Thyroid gland (tissue), 4 donors: Measurements from ENCODE around the gene ATP5PO. TPM values are rescaled to one million over a fixed set of nuclear protein-coding genes. Genes with fewer than 3 reads are reported as not detected.

Experiments used
- DNase-seq, 2 donors: peaks; one replicate each; pipeline ENCODE4 v3.0.0-alpha.2; 2019
- H3K27ac ChIP-seq, 3 donors: fragments of 200-600 bp; sonication (generic); 1 replicate in 2 of 3; 2 replicates in 1 of 3; pipeline ENCODE4 v1.5.1; 2016 to 2019; ENCODE audit warnings: mild to moderate bottlenecking in 1 of 3, moderate library complexity in 1 of 3
- H3K27me3 ChIP-seq: fragments of 200-600 bp; sonication (generic); one replicate; pipeline ENCODE4 v1.5.1; 2019
- H3K36me3 ChIP-seq, 2 donors: fragments of 200-600 bp; sonication (generic); one replicate each; pipeline ENCODE4 v1.5.1; 2016 to 2019
- H3K4me1 ChIP-seq, 2 donors: fragments of 200-600 bp; sonication (generic); one replicate each; pipeline ENCODE4 v1.5.1; 2017 to 2019
- H3K4me3 ChIP-seq, 3 donors: fragments of 200-600 bp; sonication (generic); replicated peaks in 1 of 3; 1 replicate in 2 of 3; 2 replicates in 1 of 3; pipeline ENCODE4 v1.5.1; 2016; ENCODE audit warnings: mild to moderate bottlenecking in 1 of 3
- H3K9me3 ChIP-seq: fragments of 200-600 bp; sonication (generic); one replicate; pipeline ENCODE4 v1.5.1; 2017
- POLR2A ChIP-seq, 2 donors: fragments of 450-650 bp; IDR thresholded peaks; one replicate each; pipeline ENCODE4 v1.6.1; 2017; ENCODE audit warnings: antibody characterized with exemption in 2 of 2, mild to moderate bottlenecking in 2 of 2, moderate library complexity in 1 of 2
- WGBS, 2 donors: methylation state at CpG; one replicate each; pipeline ENCODE4 v1.1.5; 2017; 5-methylcytosine and 5-hydroxymethylcytosine counted together
- intact Hi-C: fragments of 100-400 bp; cut with DNase I; formaldehyde crosslinking; loops from one replicate; pipeline ENCODE4 v1.15.1; 2023
- total RNA-seq, 4 donors: library from RNA; depleted of rRNA; stranded (reverse); fragments of >200 nt; gene quantifications; one replicate each; pipeline ENCODE4 v1.2.3, GENCODE V29; 2016
- TF ChIP-seq, protein P1 (sequence below), 6 experiments: fragments of 200-600 bp in 3 of 6; fragments of 450-650 bp in 3 of 6; sonication (generic) in 3 of 6; IDR thresholded peaks; one replicate each; pipeline ENCODE4 v1.5.1; 2016 to 2019; ENCODE audit warnings: antibody characterized with exemption in 6 of 6, mild to moderate bottlenecking in 2 of 6, inconsistent platforms in 1 of 6, moderate library complexity in 1 of 6

The ATP5PO gene
- total RNA-seq, 4 donors from 2014 or later: 201 to 300 (median 256) TPM

DNA sequence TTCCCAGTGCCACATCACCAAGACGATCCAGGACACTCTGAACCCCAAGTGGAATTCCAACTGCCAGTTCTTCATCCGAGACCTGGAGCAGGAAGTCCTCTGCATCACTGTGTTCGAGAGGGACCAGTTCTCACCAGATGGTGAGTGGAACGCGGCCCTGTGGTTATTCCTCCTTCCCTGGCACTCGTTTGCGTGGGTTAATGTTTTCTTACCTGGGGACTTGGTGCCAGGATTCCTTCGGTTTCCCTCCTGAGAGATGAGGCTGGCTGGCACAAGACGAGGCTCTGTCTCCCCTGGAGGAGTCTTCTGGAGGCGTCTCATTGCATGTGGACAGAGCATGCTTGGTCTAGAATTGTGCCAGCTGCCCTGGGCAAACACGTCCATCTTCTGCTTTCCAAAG lies 29.3 kb downstream of the ATP5PO start:
- H3K27ac ChIP-seq: no peak overlapping the region
- no peaks in the 10 kb centered on the region for H3K36me3 ChIP-seq
- H3K9me3 ChIP-seq: no peaks in the 10 kb centered on the region
- no peaks in the 10 kb centered on the region for H3K27me3 ChIP-seq
- no peak for DNase-seq
- H3K4me3 ChIP-seq: no peak overlapping the region
- TF ChIP-seq, protein P1, sequence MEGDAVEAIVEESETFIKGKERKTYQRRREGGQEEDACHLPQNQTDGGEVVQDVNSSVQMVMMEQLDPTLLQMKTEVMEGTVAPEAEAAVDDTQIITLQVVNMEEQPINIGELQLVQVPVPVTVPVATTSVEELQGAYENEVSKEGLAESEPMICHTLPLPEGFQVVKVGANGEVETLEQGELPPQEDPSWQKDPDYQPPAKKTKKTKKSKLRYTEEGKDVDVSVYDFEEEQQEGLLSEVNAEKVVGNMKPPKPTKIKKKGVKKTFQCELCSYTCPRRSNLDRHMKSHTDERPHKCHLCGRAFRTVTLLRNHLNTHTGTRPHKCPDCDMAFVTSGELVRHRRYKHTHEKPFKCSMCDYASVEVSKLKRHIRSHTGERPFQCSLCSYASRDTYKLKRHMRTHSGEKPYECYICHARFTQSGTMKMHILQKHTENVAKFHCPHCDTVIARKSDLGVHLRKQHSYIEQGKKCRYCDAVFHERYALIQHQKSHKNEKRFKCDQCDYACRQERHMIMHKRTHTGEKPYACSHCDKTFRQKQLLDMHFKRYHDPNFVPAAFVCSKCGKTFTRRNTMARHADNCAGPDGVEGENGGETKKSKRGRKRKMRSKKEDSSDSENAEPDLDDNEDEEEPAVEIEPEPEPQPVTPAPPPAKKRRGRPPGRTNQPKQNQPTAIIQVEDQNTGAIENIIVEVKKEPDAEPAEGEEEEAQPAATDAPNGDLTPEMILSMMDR (IDR thresholded peaks at IDR 0.05): no peak
- TF ChIP-seq POLR2A (IDR thresholded peaks at IDR 0.05): no peak
- H3K4me1 ChIP-seq: peaks cover 0 to 4% of the 10 kb centered on the region in 2 donors
- WGBS, 2 donors: 93 to 94% methylated on average over 11 of the region's 11 CpGs
- intact Hi-C loops: no loop called here

DNA sequence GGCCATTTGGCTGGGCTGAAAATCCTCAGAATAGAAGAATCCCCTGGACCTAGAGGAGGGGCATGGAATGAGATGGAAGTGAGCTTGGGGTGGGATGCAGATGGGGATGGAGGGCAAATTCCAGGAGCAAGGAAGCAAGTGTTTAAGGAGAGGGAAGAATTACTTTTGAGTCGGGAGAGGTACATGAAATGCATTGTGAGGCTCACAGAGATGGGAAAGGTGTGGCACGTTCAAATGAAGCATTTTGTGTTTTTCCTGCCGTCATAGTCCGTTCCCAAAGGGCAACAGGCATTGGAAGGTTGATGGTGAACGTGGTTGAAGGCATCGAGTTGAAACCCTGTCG lies 30.5 kb downstream of the ATP5PO start:
- no peaks in the 10 kb centered on the region for H3K9me3 ChIP-seq
- 91 to 94% methylated on average over 7 of the region's 7 CpGs for WGBS, 2 donors
- no peak for DNase-seq
- no peaks in the 10 kb centered on the region for H3K27me3 ChIP-seq
- TF ChIP-seq POLR2A (IDR thresholded peaks at IDR 0.05): no peak
- TF ChIP-seq, protein P1 (IDR thresholded peaks at IDR 0.05): no peak
- no peak overlapping the region for H3K4me3 ChIP-seq
- H3K4me1 ChIP-seq: peaks cover 0 to 4% of the 10 kb centered on the region in 2 donors
- no peaks in the 10 kb centered on the region for H3K36me3 ChIP-seq
- no peak overlapping the region for H3K27ac ChIP-seq
- intact Hi-C loops: no loop called here

DNA sequence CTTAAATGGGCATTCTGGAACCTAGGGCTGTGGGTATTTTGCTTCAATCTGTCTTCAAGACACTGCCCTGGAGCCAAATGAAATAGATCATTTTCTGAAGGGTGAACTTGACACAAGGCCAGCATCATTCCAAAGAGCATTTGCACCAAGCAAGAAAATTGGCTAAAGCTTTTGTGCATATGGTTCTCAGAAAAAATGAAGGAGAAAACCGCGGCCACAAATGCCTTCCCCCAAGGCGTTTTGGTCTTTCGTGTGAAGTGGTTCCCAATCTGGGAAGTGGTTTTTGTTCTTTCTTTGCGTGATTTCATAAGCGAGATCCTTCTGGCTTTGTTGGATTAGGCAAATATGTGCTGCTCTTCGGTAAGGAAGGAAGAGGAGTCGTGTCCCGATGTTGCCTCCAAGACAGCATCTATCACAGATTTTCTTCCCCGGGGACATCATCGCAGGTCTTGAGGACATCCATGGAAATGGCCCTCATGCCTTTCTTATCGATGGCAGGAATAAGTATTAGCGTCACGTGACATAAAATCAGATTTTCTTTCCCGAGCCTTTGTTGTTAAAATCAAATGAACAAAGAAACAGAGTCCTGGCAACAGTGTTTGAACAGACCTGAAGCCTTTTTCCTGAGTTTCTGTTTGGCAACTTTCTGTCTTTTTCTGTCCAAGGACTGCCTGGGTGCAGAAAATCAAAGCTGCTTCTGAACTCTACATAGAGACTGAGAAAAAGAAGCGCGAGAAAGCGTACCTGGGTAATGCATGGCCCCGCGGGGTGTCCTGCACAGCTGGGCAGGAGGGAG lies 31.0 kb downstream of the ATP5PO start:
- no peak overlapping the region for H3K4me3 ChIP-seq
- intact Hi-C loops: no loop called here
- 81 to 84% methylated on average over 20 of the region's 20 CpGs for WGBS, 2 donors
- H3K27me3 ChIP-seq: no peaks in the 10 kb centered on the region
- no peak for DNase-seq
- no peaks in the 10 kb centered on the region for H3K36me3 ChIP-seq
- H3K27ac ChIP-seq: no peak overlapping the region
- peaks cover 0 to 4% of the 10 kb centered on the region in 2 donors for H3K4me1 ChIP-seq
- no peaks in the 10 kb centered on the region for H3K9me3 ChIP-seq
- TF ChIP-seq, protein P1 (IDR thresholded peaks at IDR 0.05): no peak
- TF ChIP-seq POLR2A (IDR thresholded peaks at IDR 0.05): no peak

DNA sequence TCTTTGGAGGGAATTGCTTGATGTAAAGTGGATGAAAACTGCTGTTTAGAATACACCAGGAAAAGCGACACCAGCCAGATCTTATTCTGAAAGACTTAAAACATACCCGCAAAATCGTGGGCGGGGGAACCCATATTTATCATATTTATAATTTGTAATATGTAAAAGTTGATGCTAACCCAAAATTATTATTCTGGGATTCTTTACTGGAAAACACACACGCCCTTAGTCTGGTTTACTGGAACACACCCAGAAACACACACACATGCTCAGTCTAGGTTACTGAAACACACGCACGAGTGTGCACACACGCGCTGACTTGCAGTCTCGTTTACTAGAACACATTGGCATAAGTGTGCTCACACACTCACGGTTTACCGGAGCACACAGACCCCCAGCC lies 32.5 kb downstream of the ATP5PO start:
- H3K36me3 ChIP-seq: no peaks in the 10 kb centered on the region
- H3K27ac ChIP-seq: no peak overlapping the region
- no peak overlapping the region for H3K4me3 ChIP-seq
- DNase-seq: no peak
- intact Hi-C loops: no loop called here
- H3K27me3 ChIP-seq: no peaks in the 10 kb centered on the region
- TF ChIP-seq, protein P1 (IDR thresholded peaks at IDR 0.05): no peak
- no peak for TF ChIP-seq POLR2A (IDR thresholded peaks at IDR 0.05)
- no peaks in the 10 kb centered on the region for H3K9me3 ChIP-seq
- WGBS, 2 donors: 90 to 93% methylated on average over 12 of the region's 12 CpGs
- peaks cover 0 to 4% of the 10 kb centered on the region in 2 donors for H3K4me1 ChIP-seq

DNA sequence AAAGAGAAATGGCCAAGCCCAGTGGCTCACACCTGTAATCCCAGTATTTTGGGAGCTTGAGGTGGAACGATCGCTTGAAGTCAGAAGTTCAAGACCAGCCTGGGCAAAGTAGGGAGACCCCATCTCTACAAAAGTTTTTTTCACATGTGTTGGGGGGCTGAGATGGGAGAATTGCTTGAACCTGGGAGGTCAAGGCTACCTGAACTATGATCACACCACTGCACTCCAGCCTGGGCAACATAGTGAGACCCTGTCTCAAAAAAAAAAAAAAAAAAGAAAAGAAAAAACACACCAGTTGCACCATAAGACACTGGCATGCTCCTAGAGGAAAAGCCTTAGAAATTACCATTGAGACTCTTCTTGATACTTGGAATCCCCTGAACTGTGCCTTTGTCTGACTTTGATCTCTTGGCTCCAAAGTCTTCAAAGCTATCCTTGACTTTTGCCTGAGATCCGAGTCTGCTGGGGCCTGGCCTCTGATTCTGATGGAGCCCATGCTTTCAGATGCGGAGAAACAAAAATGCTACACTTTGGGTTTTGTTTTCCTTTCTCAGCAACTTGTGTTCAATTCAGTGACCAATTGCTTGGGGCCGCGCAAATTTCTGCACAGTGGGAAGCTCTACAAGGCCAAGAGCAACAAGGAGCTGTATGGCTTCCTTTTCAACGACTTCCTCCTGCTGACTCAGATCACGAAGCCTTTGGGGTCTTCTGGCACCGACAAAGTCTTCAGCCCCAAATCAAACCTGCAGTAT lies 33.7 kb downstream of the ATP5PO start:
- Histone ChIP-seq H3K27ac (no peak overlapping the region), H3K36me3 (no peaks in the 10 kb centered on the region), H3K27me3 (no peaks in the 10 kb centered on the region), H3K4me3 (no peak overlapping the region), H3K4me1 (peaks cover 0 to 4% of the 10 kb centered on the region in 2 donors), H3K9me3 (no peaks in the 10 kb centered on the region)
- 68 to 74% methylated on average over 9 of the region's 9 CpGs for WGBS, 2 donors
- intact Hi-C loops: no loop called here
- no peak for DNase-seq
- TF ChIP-seq POLR2A (IDR thresholded peaks at IDR 0.05): no peak
- TF ChIP-seq, protein P1 (IDR thresholded peaks at IDR 0.05): no peak
